ENCODE data around the gene LIX1. TPM values are rescaled to one million over a fixed set of nuclear protein-coding genes. Genes with fewer than 3 reads are reported as not detected.
A peak's percentile ranks its signal among the peaks of the same experiment; 100 is the strongest.

Gene LIX1
- total and polyA plus RNA-seq, 8 donors, result 0.12 to 1.8 (median 1.3) TPM; not detected in 3

GRCh38 chr5:97047076-97047475 is 95.3 kb downstream of the LIX1 start:
- intact Hi-C loops (cut with DNase I; ENCODE audit: low total_unique reads), result no loop called here
- Histone ChIP-seq H3K4me3 (no peak overlapping the region), H3K4me1 (peaks cover 0 to 3% (median 0%) of the 10 kb centered on the region in 4 donors), H3K27me3 (no peaks in the 10 kb centered on the region), H3K36me3 (no peaks in the 10 kb centered on the region), H3K27ac (no peak overlapping the region), H3K9me3 (no peaks in the 10 kb centered on the region)
- 81 to 93% (median 89%) methylated on average over 1 of the region's 1 CpG; no CpG with 5 or more reads in 1 of the 5 donors for WGBS, 5 donors
- TF ChIP-seq POLR2A (IDR thresholded peaks at IDR 0.05) (no peak), EP300 (IDR thresholded peaks at IDR 0.05) (no peak), POLR2AphosphoS5 (IDR thresholded peaks at IDR 0.05) (no peak)
- no peak for DNase-seq

GRCh38 chr5:97046270-97046982 is 96.0 kb downstream of the LIX1 start:
- peaks cover 0 to 3% (median 0%) of the 10 kb centered on the region in 4 donors for H3K4me1 ChIP-seq
- no peak for TF ChIP-seq EP300 (IDR thresholded peaks at IDR 0.05)
- TF ChIP-seq POLR2AphosphoS5 (IDR thresholded peaks at IDR 0.05), result no peak
- no peak for TF ChIP-seq POLR2A (IDR thresholded peaks at IDR 0.05)
- no peak for TF ChIP-seq CTCF (IDR thresholded peaks at IDR 0.05)
- intact Hi-C loops (cut with DNase I; ENCODE audit: low total_unique reads), result no loop called here
- WGBS, 5 donors, result 72 to 82% (median 76%) methylated on average over 7 of the region's 7 CpGs
- no peaks in the 10 kb centered on the region for H3K9me3 ChIP-seq
- H3K27me3 ChIP-seq, result no peaks in the 10 kb centered on the region
- DNase-seq, result no peak
- no peaks in the 10 kb centered on the region for H3K36me3 ChIP-seq
- no peak overlapping the region for H3K4me3 ChIP-seq
- no peak overlapping the region for H3K27ac ChIP-seq

GRCh38 chr5:97044052-97044451 is 98.4 kb downstream of the LIX1 start:
- TF ChIP-seq POLR2AphosphoS5 (IDR thresholded peaks at IDR 0.05) (peak in 1 of 3 donors; percentile 33), EP300 (IDR thresholded peaks at IDR 0.05) (no peak), CTCF (IDR thresholded peaks at IDR 0.05) (peak in 3 of 7 experiments; percentile 19 to 25 (median 24)), POLR2A (IDR thresholded peaks at IDR 0.05) (no peak)
- Histone ChIP-seq H3K4me3 (no peak overlapping the region), H3K4me1 (peaks cover 0 to 3% (median 0%) of the 10 kb centered on the region in 4 donors), H3K27ac (no peak overlapping the region), H3K36me3 (no peaks in the 10 kb centered on the region), H3K27me3 (no peaks in the 10 kb centered on the region), H3K9me3 (no peaks in the 10 kb centered on the region)
- 44 to 66% (median 51%) methylated on average over 2 of the region's 2 CpGs for WGBS, 5 donors
- peak; percentile 23 to 34 for DNase-seq
- intact Hi-C loops (cut with DNase I; ENCODE audit: low total_unique reads), result no loop called here

GRCh38 chr5:97043511-97043910 is 98.9 kb downstream of the LIX1 start:
- Histone ChIP-seq H3K27me3 (no peaks in the 10 kb centered on the region), H3K27ac (no peak overlapping the region), H3K4me3 (no peak overlapping the region), H3K9me3 (no peaks in the 10 kb centered on the region), H3K36me3 (no peaks in the 10 kb centered on the region), H3K4me1 (peaks cover 0 to 3% (median 0%) of the 10 kb centered on the region in 4 donors)
- intact Hi-C loops (cut with DNase I; ENCODE audit: low total_unique reads), result no loop called here
- no peak for TF ChIP-seq POLR2AphosphoS5 (IDR thresholded peaks at IDR 0.05)
- no peak for TF ChIP-seq CTCF (IDR thresholded peaks at IDR 0.05)
- no peak for TF ChIP-seq POLR2A (IDR thresholded peaks at IDR 0.05)
- no peak for DNase-seq
- 59 to 74% (median 66%) methylated on average over 3 of the region's 3 CpGs for WGBS, 5 donors

- peaks cover 0 to under 1% (median under 1%) of the 10 kb centered on the region in 4 donors for H3K36me3 ChIP-seq
- 74 to 89% (median 80%) methylated on average over 7 of the region's 7 CpGs for WGBS, 5 donors
- TF ChIP-seq CTCF (IDR thresholded peaks at IDR 0.05) (no peak), POLR2AphosphoS5 (IDR thresholded peaks at IDR 0.05) (no peak), EP300 (IDR thresholded peaks at IDR 0.05) (no peak), POLR2A (IDR thresholded peaks at IDR 0.05) (no peak)
- no peaks in the 10 kb centered on the region for H3K9me3 ChIP-seq
- peaks cover 0 to 3% (median 0%) of the 10 kb centered on the region in 4 donors for H3K4me1 ChIP-seq
- no peak overlapping the region for H3K4me3 ChIP-seq
- no peak for DNase-seq
- intact Hi-C loops (cut with DNase I; ENCODE audit: low total_unique reads), result no loop called here
- no peak overlapping the region for H3K27ac ChIP-seq
- no peaks in the 10 kb centered on the region for H3K27me3 ChIP-seq
These were observed 99.4 kb downstream of the LIX1 start for GRCh38 chr5:97042996-97043395.
